GM12873 (cell line): ENCODE data around the gene INPP5J.

Experiments
- TF ChIP-seq, protein P1 (sequence below): IDR thresholded peaks from 2 replicates; pipeline ENCODE4 v1.5.1; 2012; ENCODE audit warnings: low read depth, mild to moderate bottlenecking, moderate library complexity, low read length, control low read depth; ENCODE audit not compliant: insufficient read depth; ENCODE audit errors: missing control alignments

Gene INPP5J

DNA sequence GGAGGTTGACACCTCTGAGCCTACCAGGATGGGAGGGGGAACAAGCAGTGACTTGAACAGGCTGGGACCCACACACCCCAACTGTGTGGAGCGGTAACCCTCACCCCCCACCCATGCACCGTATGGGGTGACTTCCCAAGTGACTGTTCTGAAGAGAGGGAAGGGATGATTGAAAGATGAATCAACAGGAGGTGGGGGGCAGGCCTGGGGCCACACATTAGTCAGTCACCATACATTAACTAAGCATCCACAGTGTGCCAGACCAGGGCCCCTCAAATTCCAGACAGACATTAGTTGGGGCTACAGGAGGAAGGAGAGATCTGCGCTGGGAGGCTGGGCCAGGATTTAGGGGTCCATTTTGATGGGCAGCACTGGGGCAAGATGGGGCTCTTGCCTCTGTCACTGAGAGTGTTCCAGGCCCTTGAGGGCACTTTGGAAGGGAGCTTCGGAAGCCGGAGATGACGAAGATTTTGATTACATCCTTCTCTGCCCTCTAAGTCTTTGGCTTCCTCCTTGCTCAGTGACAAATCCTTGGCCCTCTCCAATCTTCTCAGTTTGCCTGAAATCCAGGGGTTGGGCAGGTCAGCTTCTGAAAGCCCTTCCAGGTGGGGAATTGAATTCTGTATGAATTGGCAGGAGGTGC is 40.7 kb upstream of the INPP5J start:
- TF ChIP-seq, protein P1, sequence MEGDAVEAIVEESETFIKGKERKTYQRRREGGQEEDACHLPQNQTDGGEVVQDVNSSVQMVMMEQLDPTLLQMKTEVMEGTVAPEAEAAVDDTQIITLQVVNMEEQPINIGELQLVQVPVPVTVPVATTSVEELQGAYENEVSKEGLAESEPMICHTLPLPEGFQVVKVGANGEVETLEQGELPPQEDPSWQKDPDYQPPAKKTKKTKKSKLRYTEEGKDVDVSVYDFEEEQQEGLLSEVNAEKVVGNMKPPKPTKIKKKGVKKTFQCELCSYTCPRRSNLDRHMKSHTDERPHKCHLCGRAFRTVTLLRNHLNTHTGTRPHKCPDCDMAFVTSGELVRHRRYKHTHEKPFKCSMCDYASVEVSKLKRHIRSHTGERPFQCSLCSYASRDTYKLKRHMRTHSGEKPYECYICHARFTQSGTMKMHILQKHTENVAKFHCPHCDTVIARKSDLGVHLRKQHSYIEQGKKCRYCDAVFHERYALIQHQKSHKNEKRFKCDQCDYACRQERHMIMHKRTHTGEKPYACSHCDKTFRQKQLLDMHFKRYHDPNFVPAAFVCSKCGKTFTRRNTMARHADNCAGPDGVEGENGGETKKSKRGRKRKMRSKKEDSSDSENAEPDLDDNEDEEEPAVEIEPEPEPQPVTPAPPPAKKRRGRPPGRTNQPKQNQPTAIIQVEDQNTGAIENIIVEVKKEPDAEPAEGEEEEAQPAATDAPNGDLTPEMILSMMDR: no peak

DNA sequence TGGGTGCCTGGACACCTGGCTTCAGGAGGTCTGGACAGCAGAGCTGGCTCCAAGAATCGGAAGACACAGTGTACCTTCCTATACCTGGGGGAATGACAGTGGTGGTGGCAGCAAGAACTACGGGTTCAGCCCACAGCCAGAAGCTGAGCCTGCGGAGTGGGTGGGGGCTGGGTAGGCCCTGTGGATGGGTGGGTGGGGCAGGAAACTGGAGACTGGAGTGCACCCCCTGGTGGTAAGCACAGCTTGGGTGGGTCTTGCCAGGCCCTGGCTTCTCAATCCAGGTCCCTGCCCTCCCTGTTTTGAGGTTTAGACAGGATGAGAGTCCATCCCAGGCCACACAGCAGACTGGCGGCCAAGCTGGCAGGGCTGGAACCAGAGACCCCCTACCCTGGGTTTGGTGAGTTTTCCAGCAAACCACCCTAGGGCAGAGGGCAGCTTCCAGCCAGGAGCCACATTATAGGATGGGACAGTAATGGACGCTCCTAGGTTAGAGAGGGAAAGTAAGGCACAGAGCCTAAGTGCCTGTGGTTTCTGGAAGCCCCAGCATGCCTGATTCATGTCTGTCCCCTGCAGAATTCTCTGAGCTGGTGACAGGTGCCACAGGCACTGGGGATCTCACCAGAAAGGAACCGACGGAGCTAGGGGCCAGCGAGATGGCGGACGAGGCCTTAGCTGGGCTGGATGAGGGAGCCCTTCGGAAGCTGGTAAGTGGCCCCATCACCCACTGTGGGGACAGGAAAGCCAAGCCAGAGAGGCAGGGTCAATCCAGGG is 40.0 kb upstream of the INPP5J start:
- TF ChIP-seq, protein P1: peak; percentile 62

DNA sequence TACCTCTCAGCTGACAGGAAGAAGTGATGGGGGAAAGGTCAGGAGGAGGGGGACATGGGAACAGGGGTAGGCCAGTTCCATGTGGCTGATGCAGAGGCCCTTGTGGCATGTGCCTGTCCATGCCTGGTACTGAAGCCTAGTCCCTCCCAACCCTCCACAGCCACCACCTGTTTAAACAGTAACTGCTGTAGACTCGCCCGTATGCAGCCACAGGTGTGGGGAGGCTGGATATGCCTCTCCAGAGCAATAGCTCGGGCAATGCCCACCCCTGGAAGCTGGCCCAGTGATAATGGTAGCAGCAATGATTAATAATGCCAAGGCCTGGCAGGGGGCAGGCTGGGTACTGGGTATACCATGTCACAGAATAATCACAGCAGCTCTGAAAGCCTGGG is 39.4 kb upstream of the INPP5J start:
- TF ChIP-seq, protein P1: no peak

DNA sequence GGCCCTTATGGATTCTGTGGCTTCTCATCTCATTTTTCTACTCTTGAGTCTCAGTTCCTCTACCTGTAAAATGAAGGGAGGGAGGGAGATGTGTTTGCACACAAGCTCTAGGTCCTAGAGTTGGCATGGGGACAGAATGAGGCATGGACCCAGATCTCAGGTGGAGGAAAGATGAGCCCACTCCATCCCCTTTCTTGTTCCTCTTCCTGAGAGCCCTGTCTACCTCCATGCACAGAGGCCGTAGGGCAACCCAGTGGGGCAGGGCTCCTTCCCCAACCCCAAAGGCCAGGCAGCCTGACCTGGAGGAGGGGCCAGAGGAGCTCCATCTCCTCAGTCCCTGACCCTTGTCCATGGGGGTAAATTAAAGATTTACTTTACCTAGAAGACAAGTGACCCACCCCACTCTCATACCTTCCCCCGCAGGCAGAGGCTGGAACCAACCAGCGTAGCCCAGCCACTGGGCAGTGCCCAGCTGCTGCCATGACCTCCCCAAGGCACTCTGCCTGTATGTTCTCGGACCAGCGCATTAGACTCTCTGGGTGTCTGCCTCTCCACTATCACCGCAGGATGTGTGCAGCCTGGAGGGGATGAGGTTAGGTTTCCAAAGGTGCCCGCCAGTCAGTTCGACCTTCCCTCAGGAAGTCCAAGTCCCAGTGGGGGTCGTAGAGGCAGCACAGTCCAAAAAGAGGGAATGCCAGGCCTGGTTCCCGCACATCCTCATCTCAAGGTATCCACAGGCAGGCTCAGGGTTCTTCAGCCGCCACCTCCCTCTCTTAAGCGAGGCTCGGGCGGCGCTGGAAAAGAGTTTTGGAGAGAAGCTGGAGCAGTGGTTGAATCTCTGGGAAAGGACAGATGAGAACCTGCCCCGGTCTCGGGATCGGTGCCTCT is 38.6 kb upstream of the INPP5J start:
- TF ChIP-seq, protein P1: no peak

DNA sequence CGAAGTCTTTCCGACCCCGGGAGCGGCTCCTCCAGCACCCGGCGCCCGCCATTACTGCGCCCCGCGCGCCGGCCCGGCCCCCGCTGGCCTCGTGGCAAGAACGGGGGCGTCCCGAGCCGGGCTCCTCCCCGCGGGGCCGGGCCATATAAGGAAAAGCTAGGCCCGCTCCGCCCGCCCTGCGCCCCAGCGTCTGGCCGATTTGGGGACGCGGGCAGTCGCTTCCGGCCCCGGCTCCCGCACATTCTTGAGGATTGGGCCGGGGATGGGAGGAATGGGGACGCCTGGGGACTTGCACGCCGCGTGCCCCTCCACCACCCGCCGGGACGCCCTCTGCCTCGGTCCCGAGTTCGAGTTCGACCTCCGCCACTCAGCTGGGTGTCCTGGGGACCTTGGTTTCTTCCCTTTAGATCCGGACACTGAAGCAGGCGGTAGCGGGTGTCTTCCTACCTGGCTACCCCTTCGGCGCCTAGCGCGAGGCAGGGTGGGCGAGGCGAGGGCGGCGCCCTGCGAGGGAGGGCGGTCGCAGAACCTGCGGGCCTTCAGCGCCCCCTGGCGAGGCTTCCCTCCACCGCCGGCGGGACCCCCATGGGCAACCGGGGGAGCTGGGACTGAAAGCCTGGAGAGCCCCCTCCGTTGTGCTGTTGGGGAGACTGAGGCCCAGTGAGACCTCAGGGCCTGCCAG is 37.8 kb upstream of the INPP5J start:
- TF ChIP-seq, protein P1: peak; percentile 88

DNA sequence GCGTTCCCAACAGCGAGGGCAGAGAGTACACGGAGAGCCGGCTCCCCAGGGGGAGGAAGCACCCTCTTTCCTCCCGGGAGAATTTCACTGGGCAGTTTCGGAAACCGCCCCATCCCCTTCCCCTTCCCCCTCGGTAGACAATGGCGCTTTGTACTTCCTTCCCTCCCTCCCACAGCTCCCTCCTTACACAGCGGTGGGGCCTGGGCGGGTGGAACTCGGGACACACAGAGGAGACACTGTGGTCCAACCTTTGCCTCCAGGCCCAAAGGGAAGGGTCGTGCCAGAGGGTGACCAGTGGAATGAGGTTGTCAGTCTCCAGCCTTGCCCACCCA is 37.3 kb upstream of the INPP5J start:
- TF ChIP-seq, protein P1: no peak
